ENCODE measurements around the gene TBL1XR1. TPM values are rescaled to one million over a fixed set of nuclear protein-coding genes. Genes with fewer than 3 reads are reported as not detected.

TBL1XR1 gene
- total RNA-seq, 1 experiment from 2014 or later, result 77.6 TPM

- ATAC-seq, result no peak
- Histone ChIP-seq H3F3A (ENCODE audit: low read length, unreplicated experiment) (no peaks in the 10 kb centered on the region), H3K9me3 (ENCODE audit: low read length) (no peaks in the 10 kb centered on the region), H3K4me3 (ENCODE audit: low read length) (no peak overlapping the region), H3K79me2 (ENCODE audit: low read length) (no peaks in the 10 kb centered on the region), H3K4me2 (ENCODE audit: low read length) (no peak overlapping the region), H4K20me1 (ENCODE audit: low read length) (no peaks in the 10 kb centered on the region), H3K9ac (ENCODE audit: low read length) (no peak overlapping the region), H3K36me3 (ENCODE audit: low read depth, low read length) (no peaks in the 10 kb centered on the region), H2AFZ (ENCODE audit: low read length) (no peak overlapping the region), H3K4me1 (ENCODE audit: insufficient read depth, low read length) (0 out of 2 replicates have a peak, but pooled peaks cover 6% of the 10 kb centered on the region), H3K27ac (ENCODE audit: low read length) (no peak overlapping the region), H3K27me3 (ENCODE audit: low read length) (no peaks in the 10 kb centered on the region), H3K9me2 (replicated peaks; ENCODE audit: low read length) (no peaks in the 10 kb centered on the region)
- POLR2A ChIA-PET (ENCODE audit: unreplicated experiment), result interaction anchor here (0.7 kb wide), 1 partner anchor 253 kb away, joined by 5 read pairs; no protein-coding TSS in a partner anchor
- intact Hi-C loops (cut with micrococcal nuclease), result no loop called here
- no TSS peak for BruUV-seq (replicated peaks)
- no peak for DNase-seq
- TF ChIP-seq EZH2 (IDR thresholded peaks at IDR 0.05; ENCODE audit: low read length, unreplicated experiment) (no peak), EZH2phosphoT487 (IDR thresholded peaks at IDR 0.05; ENCODE audit: borderline replicate concordance, low read length) (no peak), CTCF (conservative IDR thresholded peaks at IDR 0.05; ENCODE audit: low read depth, low read length) (no peak)
- CTCF ChIA-PET, result no interaction called here
Measured at GRCh38 chr3:177238686-177239216, 41.5 kb upstream of the TBL1XR1 start.

- H3K4me2 ChIP-seq (ENCODE audit: low read length), result no peak overlapping the region
- peak; percentile 45; the same call in 1 of the 2 replicates for ATAC-seq
- no peak for TF ChIP-seq CTCF (conservative IDR thresholded peaks at IDR 0.05; ENCODE audit: low read depth, low read length)
Measured at GRCh38 chr3:177237206-177237605, 39.9 kb upstream of the TBL1XR1 start.

GRCh38 chr3:177236704-177237103, 39.4 kb upstream of the TBL1XR1 start:
- TF ChIP-seq EZH2phosphoT487 (IDR thresholded peaks at IDR 0.05; ENCODE audit: borderline replicate concordance, low read length) (no peak), CTCF (conservative IDR thresholded peaks at IDR 0.05; ENCODE audit: low read depth, low read length) (no peak), EZH2 (IDR thresholded peaks at IDR 0.05; ENCODE audit: low read length, unreplicated experiment) (no peak)
- Histone ChIP-seq H3K9ac (ENCODE audit: low read length) (no peak overlapping the region), H3K79me2 (ENCODE audit: low read length) (no peaks in the 10 kb centered on the region), H3K4me3 (ENCODE audit: low read length) (no peak overlapping the region), H4K20me1 (ENCODE audit: low read length) (no peaks in the 10 kb centered on the region), H3F3A (ENCODE audit: low read length, unreplicated experiment) (no peaks in the 10 kb centered on the region), H3K27me3 (ENCODE audit: low read length) (no peaks in the 10 kb centered on the region), H3K27ac (ENCODE audit: low read length) (no peak overlapping the region), H3K4me1 (ENCODE audit: insufficient read depth, low read length) (0 out of 2 replicates have a peak, but pooled peaks cover 6% of the 10 kb centered on the region), H3K9me3 (ENCODE audit: low read length) (no peaks in the 10 kb centered on the region), H2AFZ (ENCODE audit: low read length) (peak overlapping the region; percentile 33), H3K4me2 (ENCODE audit: low read length) (no peak overlapping the region), H3K9me2 (replicated peaks; ENCODE audit: low read length) (no peaks in the 10 kb centered on the region), H3K36me3 (ENCODE audit: low read depth, low read length) (no peaks in the 10 kb centered on the region)
- intact Hi-C loops (cut with micrococcal nuclease), result no loop called here
- ChIA-PET CTCF (no interaction called here), POLR2A (ENCODE audit: unreplicated experiment) (no interaction called here)
- ATAC-seq (peak; percentile 48), DNase-seq (peak; percentile 7)
- no TSS peak for BruUV-seq (replicated peaks)

More at GRCh38 chr3:177237206-177237605, 39.9 kb upstream of the TBL1XR1 start:
- peak overlapping the region; percentile 33 for H2AFZ ChIP-seq (ENCODE audit: low read length)
- no peaks in the 10 kb centered on the region for H3K9me3 ChIP-seq (ENCODE audit: low read length)
- H3K4me3 ChIP-seq (ENCODE audit: low read length), result no peak overlapping the region
- H3K9ac ChIP-seq (ENCODE audit: low read length), result no peak overlapping the region
- H3F3A ChIP-seq (ENCODE audit: low read length, unreplicated experiment), result no peaks in the 10 kb centered on the region
- no peaks in the 10 kb centered on the region for H4K20me1 ChIP-seq (ENCODE audit: low read length)
- no peaks in the 10 kb centered on the region for H3K9me2 ChIP-seq (replicated peaks; ENCODE audit: low read length)
- peak; percentile 32 for DNase-seq
- H3K79me2 ChIP-seq (ENCODE audit: low read length), result no peaks in the 10 kb centered on the region
- ChIA-PET CTCF (no interaction called here), POLR2A (ENCODE audit: unreplicated experiment) (no interaction called here)
- H3K27me3 ChIP-seq (ENCODE audit: low read length), result no peaks in the 10 kb centered on the region
- no peak overlapping the region for H3K27ac ChIP-seq (ENCODE audit: low read length)
- BruUV-seq (replicated peaks), result no TSS peak
- intact Hi-C loops (cut with micrococcal nuclease), result no loop called here
- 0 out of 2 replicates have a peak, but pooled peaks cover 6% of the 10 kb centered on the region for H3K4me1 ChIP-seq (ENCODE audit: insufficient read depth, low read length)
- H3K36me3 ChIP-seq (ENCODE audit: low read depth, low read length), result no peaks in the 10 kb centered on the region

All from PC-3 (cell line).